Right lung (tissue), 5 donors: Measurements from ENCODE around the gene SNAPIN. TPM values are rescaled to one million over a fixed set of nuclear protein-coding genes. Genes with fewer than 3 reads are reported as not detected.
A peak's percentile ranks its signal among the peaks of the same experiment; 100 is the strongest.
"Not testable (repeated sequence)": the region's sequence is repeated elsewhere in the genome, so short reads cannot be mapped to it uniquely, and the experiment has no call there.

Experiments used
- DNase-seq, 2 donors: peaks; one replicate each; pipeline ENCODE4 v3.0.0-alpha.2; 2013
- polyA plus RNA-seq, 5 donors: library from polyadenylated mRNA; unstranded; fragments of 120-200 nt; gene quantifications; one replicate each; pipeline versions ENCODE4 v1.2.1 to v1.2.3, GENCODE V29; 2013; ENCODE audit warnings: inconsistent platforms in 1 of 5, low replicate concordance in 1 of 5; ENCODE audit not compliant: insufficient read length in 5 of 5, insufficient read depth in 1 of 5

SNAPIN gene
- polyA plus RNA-seq, 5 donors, result 38.5 to 48.6 (median 41.6) TPM

- no peak for DNase-seq
These were observed 33.4 kb upstream of the SNAPIN start for GRCh38 chr1:153624965-153625611.

GRCh38 chr1:153626477-153626903 lies 32.0 kb upstream of the SNAPIN start:
- no peak for DNase-seq

- peak; percentile 77 to 84 for DNase-seq
These were observed 31.4 kb upstream of the SNAPIN start, which contains the start of gene S100A13 for GRCh38 chr1:153626904-153627714. Gene S100A13, minus strand, starts transcription at chr1:153627505. Its CDS starts 1,033 bp downstream, at chr1:153626472.

GRCh38 chr1:153627715-153628626 lies 30.5 kb upstream of the SNAPIN start, which contains the start of gene S100A1:
Gene S100A1, plus strand, starts transcription at chr1:153628434. Its CDS starts 2,088 bp downstream, at chr1:153630522.
- DNase-seq, result no peak

GRCh38 chr1:153628638-153629342 lies 29.7 kb upstream of the SNAPIN start:
- no peak for DNase-seq

GRCh38 chr1:153629343-153629665 lies 29.2 kb upstream of the SNAPIN start:
- no peak for DNase-seq

- no peak for DNase-seq
These were observed 28.5 kb upstream of the SNAPIN start for GRCh38 chr1:153629971-153630370.

- no peak for DNase-seq
These were observed 28.1 kb upstream of the SNAPIN start for GRCh38 chr1:153630384-153630783.

- DNase-seq, result no peak
These were observed 27.2 kb upstream of the SNAPIN start for GRCh38 chr1:153631047-153632022.

- no peak for DNase-seq
These were observed 25.2 kb upstream of the SNAPIN start for GRCh38 chr1:153633161-153633753.

GRCh38 chr1:153633754-153634665 lies 24.5 kb upstream of the SNAPIN start, which contains the start of gene CHTOP:
Gene CHTOP, plus strand, starts transcription at chr1:153634066. Its CDS starts 2,523 bp downstream, at chr1:153636589.
- peak; percentile 97 for DNase-seq

- DNase-seq, result no peak
These were observed 22.6 kb upstream of the SNAPIN start for GRCh38 chr1:153635872-153636271.

- no peak for DNase-seq
These were observed 22.2 kb upstream of the SNAPIN start for GRCh38 chr1:153636312-153636711.

- no peak for DNase-seq
These were observed 20.2 kb upstream of the SNAPIN start for GRCh38 chr1:153638261-153638660.

GRCh38 chr1:153639280-153639679 lies 19.2 kb upstream of the SNAPIN start:
- DNase-seq, result no peak

GRCh38 chr1:153640213-153640612 lies 18.3 kb upstream of the SNAPIN start:
- DNase-seq, result not testable (repeated sequence)

GRCh38 chr1:153640861-153641260 lies 17.6 kb upstream of the SNAPIN start:
- no peak for DNase-seq

GRCh38 chr1:153642161-153642560 lies 16.3 kb upstream of the SNAPIN start:
- DNase-seq, result no peak
